Cardiac fibroblast (primary cell): ENCODE results near the gene ANXA6.

Source experiments
- DNase-seq, 2 donors: peaks; one replicate each; pipeline versions ENCODE4 v3.0.0 to v3.0.0-alpha.2; 2010; ENCODE audit warnings: low read depth in 2 of 2
- H3K4me3 ChIP-seq, 2 donors: replicated peaks in 1 of 2; 1 replicate in 1 of 2; 2 replicates in 1 of 2; pipeline ENCODE4 v1.5.1; 2011; ENCODE audit warnings: low read depth in 2 of 2, low read length in 2 of 2, mild to moderate bottlenecking in 2 of 2, moderate library complexity in 1 of 2
- CTCF ChIP-seq: IDR thresholded peaks from one replicate; pipeline ENCODE4 v1.5.1; 2011; ENCODE audit warnings: low read depth, mild to moderate bottlenecking, low read length, inconsistent platforms

Gene ANXA6

GRCh38 chr5:151051931-151052608, 105.5 kb downstream of the ANXA6 start:
- no peak overlapping the region for H3K4me3 ChIP-seq
- TF ChIP-seq CTCF = no peak
- no peak for DNase-seq

GRCh38 chr5:151051066-151051930, 106.3 kb downstream of the ANXA6 start:
- DNase-seq = peak; percentile 88 to 89
- peak; percentile 88 for TF ChIP-seq CTCF
- H3K4me3 ChIP-seq = no peak overlapping the region
